Progenitor cell of endocrine pancreas (in vitro differentiated cells): Measurements from ENCODE around the gene SEMA3G. TPM values are rescaled to one million over a fixed set of nuclear protein-coding genes. Genes with fewer than 3 reads are reported as not detected.

Source experiments
- DNase-seq: peaks from one replicate; pipeline ENCODE4 v3.0.0; 2021; ENCODE audit warnings: low spot score; ENCODE audit not compliant: unreplicated experiment
- H3K27ac Mint-ChIP-seq: 2 replicates; pipeline ENCODE4 v1.8.0; 2021; ENCODE audit warnings: mild to moderate bottlenecking, moderate library complexity, mixed read lengths
- H3K27me3 Mint-ChIP-seq: 2 replicates; pipeline ENCODE4 v1.8.0; 2021; ENCODE audit warnings: mixed read lengths
- H3K36me3 Mint-ChIP-seq: 2 replicates; pipeline ENCODE4 v1.8.0; 2022; ENCODE audit warnings: mixed read lengths; ENCODE audit not compliant: insufficient read depth
- H3K4me1 Mint-ChIP-seq: 2 replicates; pipeline ENCODE4 v1.8.0; 2021; ENCODE audit warnings: low read depth, mixed read lengths
- H3K4me3 Mint-ChIP-seq: 2 replicates; pipeline ENCODE4 v1.8.0; 2021; ENCODE audit warnings: low read depth, mild to moderate bottlenecking, moderate library complexity, mixed read lengths
- H3K9me3 Mint-ChIP-seq: 2 replicates; pipeline ENCODE4 v1.8.0; 2021; ENCODE audit warnings: low read depth, mixed read lengths
- CTCF ChIP-seq: fragments of 200-600 bp; sonication (generic); IDR thresholded peaks from one replicate; pipeline ENCODE4 v1.5.0; 2021; ENCODE audit warnings: antibody characterized with exemption, mild to moderate bottlenecking; ENCODE audit not compliant: unreplicated experiment
- total RNA-seq: library from RNA; stranded (reverse); gene quantifications from 2 replicates; pipeline ENCODE4 v1.2.1, GENCODE V29; 2021

Gene SEMA3G
- total RNA-seq, 1 donor from 2014 or later, result 0.79 TPM

- no peak for DNase-seq
- H3K27ac Mint-ChIP-seq, result no peak overlapping the region
Observed at GRCh38 chr3:52490939-52491526, 46.1 kb upstream of the SEMA3G start.

GRCh38 chr3:52490035-52490938, 45.4 kb upstream of the SEMA3G start:
- Mint-ChIP-seq H3K27me3 (no peaks in the 10 kb centered on the region), H3K4me1 (peaks cover 2% of the 10 kb centered on the region), H3K36me3 (peaks cover 6% of the 10 kb centered on the region), H3K27ac (no peak overlapping the region), H3K9me3 (no peaks in the 10 kb centered on the region), H3K4me3 (no peak overlapping the region)
- DNase-seq, result no peak
- TF ChIP-seq CTCF, result no peak

More at GRCh38 chr3:52490939-52491526, 46.1 kb upstream of the SEMA3G start:
- peaks cover 4% of the 10 kb centered on the region for H3K36me3 Mint-ChIP-seq
- H3K4me1 Mint-ChIP-seq, result peaks cover 2% of the 10 kb centered on the region
- H3K4me3 Mint-ChIP-seq, result no peak overlapping the region
- H3K9me3 Mint-ChIP-seq, result no peaks in the 10 kb centered on the region
- no peak for TF ChIP-seq CTCF
- no peaks in the 10 kb centered on the region for H3K27me3 Mint-ChIP-seq

GRCh38 chr3:52489453-52489852, 44.5 kb upstream of the SEMA3G start:
- DNase-seq, result no peak
- TF ChIP-seq CTCF, result no peak
- H3K4me1 Mint-ChIP-seq, result peaks cover under 1% of the 10 kb centered on the region
- H3K4me3 Mint-ChIP-seq, result no peak overlapping the region
- H3K36me3 Mint-ChIP-seq, result peaks cover 7% of the 10 kb centered on the region
- H3K27ac Mint-ChIP-seq, result no peak overlapping the region
- H3K9me3 Mint-ChIP-seq, result no peaks in the 10 kb centered on the region
- no peaks in the 10 kb centered on the region for H3K27me3 Mint-ChIP-seq

- no peak overlapping the region for H3K27ac Mint-ChIP-seq
- H3K4me1 Mint-ChIP-seq, result peaks cover 5% of the 10 kb centered on the region
- peaks cover 7% of the 10 kb centered on the region for H3K36me3 Mint-ChIP-seq
- no peak overlapping the region for H3K4me3 Mint-ChIP-seq
- H3K27me3 Mint-ChIP-seq, result no peaks in the 10 kb centered on the region
- TF ChIP-seq CTCF, result no peak
- H3K9me3 Mint-ChIP-seq, result no peaks in the 10 kb centered on the region
- no peak for DNase-seq
Observed at GRCh38 chr3:52488746-52489145, 43.8 kb upstream of the SEMA3G start.

GRCh38 chr3:52487788-52488691, 43.1 kb upstream of the SEMA3G start:
- TF ChIP-seq CTCF, result no peak
- H3K36me3 Mint-ChIP-seq, result peaks cover 9% of the 10 kb centered on the region
- no peaks in the 10 kb centered on the region for H3K27me3 Mint-ChIP-seq
- H3K9me3 Mint-ChIP-seq, result no peaks in the 10 kb centered on the region
- peak overlapping the region; percentile 27 for H3K27ac Mint-ChIP-seq
- peaks cover 6% of the 10 kb centered on the region for H3K4me1 Mint-ChIP-seq
- H3K4me3 Mint-ChIP-seq, result no peak overlapping the region
- DNase-seq, result no peak
